Measurements from ENCODE around the gene ST14.
"Not testable (repeated sequence)": the region's sequence is repeated elsewhere in the genome, so short reads cannot be mapped to it uniquely, and the experiment has no call there.

ST14 gene

GRCh38 chr11:130209954-130210854, 50.6 kb downstream of the ST14 start:
- DNase-seq (ENCODE audit: low read depth) = no peak

- DNase-seq (ENCODE audit: low read depth) = no peak
Observed at GRCh38 chr11:130211144-130211543, 51.6 kb downstream of the ST14 start.

DNA sequence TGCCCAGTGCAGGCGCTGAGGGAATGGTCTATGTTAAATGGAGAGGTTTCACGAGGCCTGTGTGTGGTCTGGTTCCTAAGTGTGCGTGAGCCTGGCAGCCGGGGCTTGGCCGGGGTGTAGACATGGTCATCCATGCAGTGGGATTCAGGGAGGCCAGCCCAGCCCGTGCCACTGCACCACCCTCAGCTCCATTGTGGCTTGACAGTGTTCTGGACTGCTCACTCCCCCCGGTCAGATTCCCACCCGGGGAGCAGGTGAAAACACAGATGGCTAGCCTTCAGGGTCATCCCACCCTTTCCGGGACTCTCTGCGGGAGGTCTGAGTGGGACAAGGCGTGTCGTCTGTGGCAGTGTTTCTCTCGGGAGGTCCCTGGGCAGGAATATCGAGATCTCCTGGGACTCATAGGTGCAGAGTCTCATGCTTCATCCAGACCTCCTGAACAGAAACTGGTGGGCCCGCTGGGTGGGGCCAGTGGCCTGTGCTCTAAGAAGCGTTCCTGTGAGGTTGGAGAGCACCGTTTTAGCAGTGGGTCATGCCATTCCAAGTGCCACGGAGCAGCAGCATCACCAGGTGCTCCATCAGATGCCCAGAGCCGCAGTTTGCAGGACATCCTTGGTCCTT, 52.3 kb downstream of the ST14 start:
- no peak for DNase-seq (ENCODE audit: low read depth)

GRCh38 chr11:130212431-130212961, 52.9 kb downstream of the ST14 start:
- DNase-seq (ENCODE audit: low read depth) = no peak

GRCh38 chr11:130213143-130213978, 53.8 kb downstream of the ST14 start:
- peak; percentile 56 for DNase-seq (ENCODE audit: low read depth)

DNA sequence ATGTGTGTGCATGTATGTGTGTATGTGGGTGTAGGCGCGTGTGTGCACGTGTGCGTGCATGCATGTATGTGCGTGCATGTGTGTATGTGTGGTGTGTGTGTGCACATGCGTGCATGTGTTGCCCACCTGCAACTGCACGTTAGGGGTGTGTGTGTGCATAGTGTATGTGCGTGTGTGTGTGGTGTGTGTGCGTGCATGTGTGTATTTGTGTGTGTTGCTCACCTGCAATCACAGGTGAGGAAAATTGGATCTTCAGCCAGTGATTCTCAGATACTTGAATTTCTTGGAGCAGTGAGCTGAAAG, 54.3 kb downstream of the ST14 start:
- no peak for DNase-seq (ENCODE audit: low read depth)

DNA sequence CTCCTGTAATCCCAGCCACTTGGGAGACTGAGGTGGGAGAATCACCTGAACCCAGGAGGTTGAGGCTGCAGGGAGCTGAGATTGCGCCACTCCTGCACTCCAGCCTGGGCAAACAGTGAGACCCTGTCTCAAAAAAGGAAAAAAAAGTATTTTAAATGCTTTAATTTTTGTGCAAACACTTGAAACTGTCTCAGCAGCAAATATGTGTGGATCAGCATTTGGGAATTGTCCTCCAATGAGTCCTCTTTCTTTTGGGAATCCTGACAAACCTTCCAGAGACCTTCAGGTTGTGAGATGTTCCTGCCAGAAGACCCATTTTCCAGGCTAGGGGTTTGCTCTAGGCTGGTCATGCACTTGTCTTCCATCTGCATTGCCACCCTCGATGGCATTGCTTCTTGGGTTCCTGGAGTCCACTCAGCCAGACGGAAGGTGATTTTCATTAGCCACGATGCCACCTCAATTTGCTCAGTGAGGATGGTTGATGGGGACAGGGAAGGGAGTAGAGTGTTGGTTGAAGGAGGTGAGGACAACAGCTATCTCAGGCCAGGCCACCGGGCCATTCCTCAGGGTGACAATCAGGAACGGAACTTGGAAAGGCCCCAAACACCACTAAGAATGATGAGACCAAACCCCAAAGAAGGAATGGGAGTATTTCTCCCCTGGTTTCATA, 55.4 kb downstream of the ST14 start:
- no peak for DNase-seq (ENCODE audit: low read depth)

- no peak for DNase-seq (ENCODE audit: low read depth)
Observed at GRCh38 chr11:130215531-130216220, 56.1 kb downstream of the ST14 start.

- DNase-seq (ENCODE audit: low read depth) = no peak
Observed at GRCh38 chr11:130216221-130216550, 56.6 kb downstream of the ST14 start.

- DNase-seq (ENCODE audit: low read depth) = no peak
Observed at GRCh38 chr11:130216591-130217132, 57.1 kb downstream of the ST14 start.

GRCh38 chr11:130217133-130218031, 57.8 kb downstream of the ST14 start:
- no peak for DNase-seq (ENCODE audit: low read depth)

GRCh38 chr11:130218501-130219070, 59.0 kb downstream of the ST14 start:
- no peak for DNase-seq (ENCODE audit: low read depth)

DNA sequence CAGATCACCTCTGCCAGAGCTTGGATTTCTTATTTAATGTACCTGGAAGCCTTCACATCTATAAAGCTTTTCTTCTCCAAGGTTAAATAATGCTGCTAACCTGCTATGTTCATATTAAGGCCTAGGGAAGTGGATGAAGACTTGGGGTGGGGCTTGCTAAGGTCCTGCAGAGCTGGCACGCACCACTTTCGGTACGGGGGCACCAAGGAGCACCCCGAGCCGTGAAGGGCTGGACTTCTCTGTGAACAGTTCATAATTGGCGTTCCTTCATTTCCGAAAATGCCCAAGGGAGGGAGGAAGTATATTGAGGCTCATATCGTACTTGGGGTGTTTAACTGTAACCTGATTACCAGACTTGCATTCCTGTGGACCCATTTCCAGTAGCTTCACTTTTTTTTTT, 59.6 kb downstream of the ST14 start:
- DNase-seq (ENCODE audit: low read depth) = no peak

DNA sequence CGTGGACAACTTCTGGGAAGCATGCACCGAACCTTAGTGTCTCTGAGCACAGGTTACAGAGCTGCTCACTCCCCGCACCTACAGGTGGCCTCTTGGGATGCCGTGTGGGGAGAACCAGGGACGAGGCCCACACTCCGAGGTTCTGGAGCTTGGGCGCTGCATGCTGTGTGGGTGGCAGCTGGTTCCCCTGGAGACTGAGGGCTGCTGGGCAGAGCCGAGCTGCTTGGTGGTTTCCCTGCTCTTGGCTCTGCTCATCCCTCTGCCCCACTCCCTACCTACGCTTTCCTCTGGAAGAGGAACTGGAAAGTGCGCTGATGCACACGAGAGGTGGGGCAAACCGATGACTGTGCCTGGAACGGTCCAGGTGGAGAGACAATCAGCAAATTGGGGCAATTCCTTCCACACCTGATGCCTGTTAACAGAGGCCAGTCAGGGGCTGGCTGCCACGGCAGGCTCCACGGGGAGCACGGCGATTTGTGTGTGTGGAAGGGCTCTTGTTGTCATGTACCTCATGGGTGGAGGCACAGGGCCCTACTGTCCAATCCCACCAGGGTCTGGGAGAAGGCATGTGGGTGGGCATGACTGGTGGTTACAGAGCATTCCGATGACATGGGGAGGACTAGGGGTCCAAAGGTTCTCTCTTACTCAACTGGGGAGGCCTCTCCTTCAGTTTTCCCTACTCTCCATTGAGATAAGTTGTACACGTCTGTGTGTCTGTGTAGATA, 60.9 kb downstream of the ST14 start:
- no peak for DNase-seq (ENCODE audit: low read depth)

DNA sequence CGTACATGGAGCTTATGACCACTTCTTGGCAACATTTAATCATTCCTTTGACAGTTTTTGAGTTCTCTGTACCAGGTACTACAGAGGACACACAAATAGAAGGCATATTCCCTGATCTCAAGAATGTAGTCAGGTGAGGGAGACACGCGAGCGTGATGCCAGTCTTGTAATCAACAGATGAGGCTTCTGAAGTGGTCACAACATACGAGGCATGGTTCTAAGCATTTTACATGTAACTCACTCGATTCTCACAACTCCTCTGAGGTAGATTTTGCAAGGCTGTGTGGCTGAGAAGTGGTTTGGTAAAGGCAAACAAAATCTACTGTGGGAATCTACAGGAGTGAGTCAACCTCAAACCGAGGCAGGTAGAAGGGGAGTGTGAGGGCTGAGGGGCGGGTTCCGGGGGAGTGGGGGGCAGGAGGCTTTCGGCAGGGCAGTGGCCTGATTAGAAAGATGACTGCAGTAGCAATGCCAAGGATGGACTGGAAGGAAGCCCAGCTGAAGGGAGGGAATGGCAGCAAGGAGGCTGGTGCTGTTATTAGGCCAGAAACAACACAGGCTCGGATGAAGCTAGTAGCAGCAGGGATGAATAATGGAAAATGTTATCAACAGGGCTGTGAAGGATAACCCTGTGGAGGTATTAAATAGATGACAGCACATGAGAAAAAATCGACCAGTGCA, 63.8 kb downstream of the ST14 start:
- DNase-seq (ENCODE audit: low read depth) = no peak

DNA sequence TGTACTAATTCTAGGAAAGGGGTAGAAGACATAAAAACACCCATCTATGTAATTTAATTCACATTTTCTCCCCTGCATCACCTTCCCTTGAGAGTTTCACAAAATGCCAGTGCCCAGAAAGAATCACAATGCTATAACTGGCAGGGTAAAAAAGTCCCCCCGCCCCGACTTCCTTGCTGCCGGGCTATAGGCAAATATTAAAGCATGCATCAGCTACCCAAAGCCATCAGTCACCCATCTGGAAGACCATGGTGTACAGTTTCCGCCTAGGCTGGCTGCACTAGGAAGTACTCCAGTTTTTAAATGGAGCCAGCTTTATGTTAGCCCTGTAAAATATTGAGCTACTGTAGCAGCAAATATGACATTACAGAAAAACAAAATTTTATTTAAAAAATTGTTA, 67.8 kb downstream of the ST14 start:
- DNase-seq (ENCODE audit: low read depth) = no peak

DNA sequence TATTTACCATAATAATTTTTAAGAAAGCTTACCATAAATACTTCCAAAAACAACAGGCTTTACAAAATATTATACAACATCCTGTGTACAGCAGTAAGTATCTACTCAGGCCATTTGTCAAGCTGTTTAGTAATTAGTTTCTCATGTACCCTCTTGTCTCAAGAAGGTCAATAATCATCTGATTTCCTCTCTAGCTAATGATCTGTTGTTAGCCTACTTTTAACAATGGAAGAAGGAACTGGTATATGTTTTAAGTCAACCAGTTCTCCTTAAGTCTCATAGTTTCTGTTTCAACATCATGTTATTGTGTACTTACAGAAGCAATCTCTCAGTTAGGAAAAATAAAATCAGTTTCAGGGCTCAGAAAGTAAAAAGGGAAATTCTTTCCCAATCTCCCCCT, 73.9 kb downstream of the ST14 start:
- not testable (repeated sequence) for DNase-seq (ENCODE audit: low read depth)

GRCh38 chr11:130233888-130234287, 74.3 kb downstream of the ST14 start:
- DNase-seq (ENCODE audit: low read depth) = not testable (repeated sequence)

DNA sequence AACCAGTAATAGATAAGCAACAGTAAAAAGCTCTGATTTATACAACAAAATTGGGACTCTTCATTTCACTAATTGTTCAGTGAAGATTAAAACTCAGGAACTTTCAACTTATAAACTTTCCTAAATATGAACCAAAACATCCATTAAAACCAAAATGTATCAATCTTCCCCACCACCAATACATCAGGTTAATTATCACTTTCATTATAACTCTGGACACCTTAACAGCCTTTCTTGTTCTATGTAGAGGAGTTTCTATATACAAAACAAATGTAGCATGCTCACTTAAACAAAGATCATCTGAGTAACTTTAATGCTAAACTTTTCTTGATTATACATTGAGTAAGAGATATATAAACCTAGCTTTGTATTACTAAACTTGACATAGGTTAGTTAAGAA, 74.7 kb downstream of the ST14 start:
- no peak for DNase-seq (ENCODE audit: low read depth)

Measured in activated T-helper 1 cell treated with Interleukin-2 at 50 U/mL for 16 hours (primary cell).